ENCODE data around the gene HSF2.

GRCh38 chr6:122385857-122386612, 13.4 kb upstream of the HSF2 start:
- TF ChIP-seq CTCF (IDR thresholded peaks at IDR 0.05) (no peak), POLR2A (IDR thresholded peaks at IDR 0.05) (no peak)
